HG02840 (cell line): ENCODE results near the gene AGPAT3.

Experiments used
- ATAC-seq: cut with Tn5 transposase; IDR thresholded peaks from one replicate; pipeline ENCODE4 v1.9.1; 2021; ENCODE audit warnings: mild to moderate bottlenecking, moderate library complexity, moderate number of reproducible peaks; ENCODE audit not compliant: unreplicated experiment, low FRiP score

Gene AGPAT3

GRCh38 chr21:43970551-43970950 lies 105.5 kb downstream of the AGPAT3 start:
- no peak for ATAC-seq

GRCh38 chr21:43971201-43971991 lies 106.4 kb downstream of the AGPAT3 start:
- no peak for ATAC-seq

DNA sequence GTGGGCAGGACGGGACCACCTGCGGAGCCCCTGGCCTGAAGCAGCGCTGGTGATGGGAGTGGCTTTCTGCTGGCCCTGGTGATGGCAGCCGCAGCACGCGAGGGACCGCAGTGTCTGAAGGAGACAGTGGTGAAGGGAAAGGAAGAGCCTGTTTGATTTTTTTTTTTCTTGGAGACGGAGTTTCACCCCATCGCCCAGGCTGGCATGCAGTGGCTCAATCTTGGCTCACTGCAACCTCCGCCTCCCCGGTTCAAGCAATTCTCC lies 106.9 kb downstream of the AGPAT3 start:
- no peak for ATAC-seq

GRCh38 chr21:43972850-43973633 lies 108.0 kb downstream of the AGPAT3 start:
- no peak for ATAC-seq

DNA sequence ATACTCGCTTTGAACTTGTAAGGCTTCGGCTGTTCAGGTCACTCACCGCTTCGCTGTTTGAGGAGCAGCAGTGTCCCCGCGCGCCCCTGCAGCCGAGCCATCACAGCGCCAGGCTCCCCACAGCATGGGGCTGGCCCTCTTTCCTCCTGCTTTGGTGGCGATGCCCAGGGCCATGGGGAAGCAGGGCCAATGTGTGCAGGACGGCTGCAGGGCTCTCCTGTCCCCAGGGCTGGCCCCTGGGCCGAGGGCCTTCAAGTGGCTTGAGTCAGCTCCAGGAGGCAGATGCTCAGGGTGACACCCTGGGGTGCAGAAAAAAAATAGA lies 108.6 kb downstream of the AGPAT3 start:
- ATAC-seq, result no peak

DNA sequence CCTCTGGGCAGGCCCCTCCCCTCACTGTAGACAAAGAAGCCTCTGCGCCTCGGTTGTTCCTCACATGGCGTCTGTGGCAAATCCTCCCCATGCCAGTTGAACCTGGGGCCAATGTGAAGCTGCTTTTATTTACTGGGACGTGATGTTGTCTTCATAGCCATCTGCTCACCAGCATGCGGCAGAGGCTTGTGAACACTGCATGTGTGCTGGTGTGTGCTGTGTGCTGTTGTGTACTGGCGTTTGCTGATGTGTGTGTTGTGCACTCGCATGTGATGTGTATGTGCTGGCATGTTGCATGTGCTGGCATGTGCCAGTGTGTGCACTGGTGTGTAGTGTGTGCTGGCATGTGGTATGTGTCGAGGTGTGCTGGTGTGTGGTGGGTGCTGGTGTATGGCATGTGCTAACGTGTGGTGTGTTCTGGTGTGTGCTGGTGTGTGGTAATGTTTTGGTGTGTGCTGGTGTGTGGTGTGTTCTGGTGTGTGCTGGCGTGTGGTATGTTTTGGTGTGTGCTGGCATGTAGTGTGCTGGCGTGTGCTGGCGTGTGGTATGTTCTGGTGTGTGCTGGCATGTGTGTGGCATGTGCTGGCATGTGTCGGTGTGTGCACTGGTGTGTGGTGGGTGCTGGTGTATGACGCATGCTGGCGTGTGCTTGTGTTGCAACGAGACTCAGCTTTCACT lies 109.9 kb downstream of the AGPAT3 start:
- ATAC-seq, result no peak

DNA sequence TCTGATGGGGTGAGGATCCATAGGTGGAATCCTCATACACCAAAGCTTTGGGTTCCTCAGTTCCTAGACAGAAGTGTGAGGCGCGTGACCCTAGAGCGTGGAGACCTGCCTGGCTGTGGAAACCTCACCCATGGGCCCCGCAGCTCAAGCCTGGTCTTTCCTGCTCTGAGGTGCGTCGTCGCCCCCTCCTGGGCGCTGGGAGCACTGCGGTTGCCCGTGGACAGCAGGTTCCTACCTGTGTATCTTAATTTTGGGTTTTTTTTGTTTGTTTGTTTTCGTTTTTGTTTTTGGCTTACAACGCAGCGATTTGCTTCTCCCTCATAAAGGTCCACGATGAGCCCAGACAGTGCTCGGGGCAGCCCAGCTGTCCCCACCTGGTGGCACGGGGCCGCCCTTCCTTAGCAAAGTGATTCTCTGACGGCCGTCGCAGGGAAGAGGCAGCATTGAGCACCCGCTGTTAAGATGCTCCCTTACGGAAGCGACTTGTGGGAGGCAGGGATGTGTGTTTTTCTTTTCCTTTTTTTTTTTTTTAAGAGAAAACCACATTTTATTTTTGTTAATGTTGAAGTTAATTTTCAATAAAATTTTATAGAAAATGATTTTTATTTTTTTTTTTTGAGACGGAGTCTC lies 110.6 kb downstream of the AGPAT3 start:
- no peak for ATAC-seq

DNA sequence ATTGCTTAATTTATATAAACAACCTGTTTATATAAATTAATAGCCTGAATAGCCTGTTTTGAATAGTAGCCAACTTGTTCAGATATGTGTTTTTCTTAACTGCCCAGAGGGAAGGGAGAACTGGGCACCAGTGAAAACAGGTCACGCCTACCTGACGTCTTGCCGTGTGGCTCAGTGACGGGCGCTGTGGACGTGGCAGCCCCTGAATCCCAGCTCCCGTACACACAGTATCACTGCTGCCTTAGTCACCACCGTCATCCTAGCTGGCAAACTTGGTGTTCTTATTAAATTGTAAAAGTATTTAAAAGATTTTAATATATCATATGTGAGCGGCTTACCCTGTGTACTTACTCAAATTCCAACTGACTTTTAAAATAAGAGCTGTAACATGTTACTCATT lies 111.6 kb downstream of the AGPAT3 start:
- no peak for ATAC-seq

GRCh38 chr21:43978060-43978459 lies 113.0 kb downstream of the AGPAT3 start:
- no peak for ATAC-seq

DNA sequence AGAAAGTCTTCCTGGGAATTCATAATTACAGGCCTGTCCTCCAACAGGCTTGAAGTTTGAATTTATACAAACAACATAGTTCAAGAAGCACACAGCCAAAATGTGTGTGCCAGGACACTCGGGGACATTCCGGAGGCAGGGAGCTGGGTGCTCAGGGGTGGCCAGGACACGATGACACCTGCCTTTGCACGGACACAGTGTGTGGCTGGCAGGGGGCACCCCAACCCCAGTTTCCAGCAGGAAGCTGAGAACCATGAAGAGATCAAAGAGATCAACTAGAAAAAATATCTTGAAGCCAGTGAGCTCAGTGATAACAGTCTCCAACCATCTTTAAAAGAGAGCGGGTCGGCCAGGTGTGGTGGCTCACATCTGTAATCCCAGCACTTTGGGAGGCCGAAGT lies 114.6 kb downstream of the AGPAT3 start:
- no peak for ATAC-seq

- ATAC-seq, result no peak
Observed at GRCh38 chr21:43981151-43981870, 116.3 kb downstream of the AGPAT3 start.

DNA sequence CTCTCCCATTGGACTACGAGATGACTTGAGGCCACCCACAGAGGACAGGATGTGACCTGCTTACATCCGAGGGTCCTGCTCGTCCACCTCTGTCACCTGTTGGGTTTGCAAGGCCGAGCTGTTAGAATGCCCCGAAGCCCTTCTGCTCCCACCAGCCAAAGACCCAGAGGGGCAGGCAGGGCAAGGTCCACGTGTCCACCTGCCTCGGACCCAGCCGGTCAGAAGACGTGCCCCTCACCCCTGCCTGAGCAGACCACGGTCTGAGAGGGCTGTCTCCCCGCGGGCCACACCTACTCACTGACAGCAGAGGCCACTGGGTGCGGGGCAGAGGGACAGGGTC lies 116.8 kb downstream of the AGPAT3 start:
- no peak for ATAC-seq

DNA sequence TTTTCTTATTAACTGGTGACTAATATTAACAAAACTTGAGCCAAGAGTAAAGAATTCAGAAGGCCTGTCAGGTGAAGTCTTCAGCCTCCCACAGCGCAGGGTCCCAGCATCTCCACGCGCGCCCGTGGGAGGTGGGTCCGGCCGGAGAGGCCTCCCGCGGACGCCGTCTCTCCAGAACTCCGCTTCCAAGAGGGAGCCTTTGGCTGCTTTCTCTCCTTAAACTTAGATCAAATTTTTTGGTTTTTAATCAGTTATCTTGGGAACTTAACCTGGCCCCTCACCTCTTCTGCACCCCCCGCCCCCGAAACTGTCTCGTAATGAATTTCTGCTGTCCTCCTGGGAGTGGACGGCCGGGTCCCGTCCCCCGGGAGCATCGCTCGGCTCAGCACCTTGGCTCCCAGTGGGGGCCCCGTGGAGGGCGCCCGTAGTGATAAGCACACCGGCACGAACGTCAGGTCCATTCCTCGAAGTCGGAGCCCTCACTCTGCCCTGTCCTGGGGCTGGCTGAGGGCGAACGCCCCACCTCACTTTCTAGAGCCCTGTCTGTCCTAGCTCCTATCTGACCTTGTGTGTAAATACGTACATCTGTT lies 117.6 kb downstream of the AGPAT3 start:
- no peak for ATAC-seq

GRCh38 chr21:43983390-43983789 lies 118.4 kb downstream of the AGPAT3 start:
- no peak for ATAC-seq

DNA sequence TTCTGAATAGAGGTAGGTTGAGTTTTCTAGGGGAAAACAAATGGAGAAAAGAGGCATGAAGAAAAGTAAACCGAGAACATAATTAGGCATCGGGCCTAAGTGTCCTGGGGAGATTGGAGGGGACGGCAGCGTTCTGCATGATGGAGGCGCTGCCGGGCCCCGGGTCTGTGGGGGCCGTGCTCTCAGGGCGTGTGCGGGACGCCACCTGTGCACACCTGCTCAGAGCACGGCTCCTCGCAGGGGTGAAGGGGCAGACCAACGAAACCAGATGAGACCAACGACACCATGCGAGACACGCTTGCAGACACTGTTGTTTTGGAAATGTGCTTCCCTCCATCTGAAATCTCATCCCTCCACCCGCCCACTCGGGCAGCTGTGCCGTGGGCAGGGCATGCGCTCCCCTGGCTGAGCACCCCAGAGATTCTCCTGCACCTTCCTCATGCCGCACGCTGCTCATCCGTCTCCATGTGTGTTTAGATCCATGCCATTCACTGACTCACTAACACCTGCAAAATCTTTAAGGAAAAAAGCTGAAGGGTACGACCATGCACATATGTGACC lies 118.9 kb downstream of the AGPAT3 start:
- ATAC-seq, result no peak

GRCh38 chr21:43984905-43985689 lies 120.1 kb downstream of the AGPAT3 start:
- ATAC-seq, result no peak

DNA sequence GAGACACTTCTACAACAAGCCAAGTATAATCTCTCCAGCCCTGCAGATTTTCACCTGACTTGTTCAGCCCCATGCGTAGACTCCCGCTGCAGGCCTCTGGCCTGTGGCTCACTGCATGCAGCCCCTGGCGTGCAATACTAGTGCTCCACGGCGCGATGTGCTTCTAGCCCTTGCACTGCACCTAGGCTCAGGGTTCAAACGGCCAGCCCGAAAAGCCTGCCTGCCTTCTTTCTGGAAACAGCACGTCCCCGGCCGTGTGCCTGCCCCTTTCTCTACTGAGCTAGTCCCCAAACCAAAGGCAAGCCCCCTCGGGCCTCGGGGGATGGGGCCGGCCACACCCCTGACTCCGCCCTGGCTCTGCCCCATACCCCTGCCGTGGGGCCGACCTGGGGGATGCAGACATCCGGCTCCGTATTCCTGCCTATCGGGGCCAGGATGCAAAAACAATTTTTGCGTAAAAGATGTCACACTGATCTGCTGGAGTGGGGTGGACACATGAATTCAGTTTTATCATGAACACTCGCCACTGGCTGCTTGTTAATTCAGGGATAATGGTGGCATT lies 120.7 kb downstream of the AGPAT3 start:
- no peak for ATAC-seq

GRCh38 chr21:43986544-43987451 lies 121.8 kb downstream of the AGPAT3 start:
- ATAC-seq, result no peak
